ENCODE data around the gene KRT4.

GRCh38 chr12:52815676-52816588 is 2.0 kb upstream of the KRT4 start:
- no peak for TF ChIP-seq CTCF (IDR thresholded peaks at IDR 0.05; ENCODE audit: poor library complexity)
- TF ChIP-seq EZH2 (IDR thresholded peaks at IDR 0.05; ENCODE audit: borderline replicate concordance) = no peak
